Upper lobe of right lung (tissue), 1 donor: Measurements from ENCODE around the gene TMBIM1. TPM values are rescaled to one million over a fixed set of nuclear protein-coding genes. Genes with fewer than 3 reads are reported as not detected.
A peak's percentile ranks its signal among the peaks of the same experiment; 100 is the strongest.

Experiments used
- ATAC-seq: fragments of 200-7000 bp; cut with Tn5 transposase; one replicate; pipeline ENCODE4 v1.9.1; 2020; ENCODE audit warnings: mild to moderate bottlenecking, moderate library complexity
- DNase-seq: peaks from one replicate; pipeline ENCODE4 v3.0.0-alpha.2; 2020
- H3K27ac ChIP-seq: fragments of 200-600 bp; one replicate; pipeline ENCODE4 v1.8.0; 2022
- H3K27me3 ChIP-seq: fragments of 200-600 bp; one replicate; pipeline ENCODE4 v1.8.0; 2022; ENCODE audit warnings: mild to moderate bottlenecking
- H3K36me3 ChIP-seq: fragments of 200-600 bp; one replicate; pipeline ENCODE4 v1.8.0; 2022
- H3K4me1 ChIP-seq: fragments of 200-600 bp; one replicate; pipeline ENCODE4 v1.8.0; 2022
- H3K4me3 ChIP-seq: fragments of 200-600 bp; one replicate; pipeline ENCODE4 v1.8.0; 2022; ENCODE audit warnings: mild to moderate bottlenecking
- H3K9me3 ChIP-seq: fragments of 200-600 bp; one replicate; pipeline ENCODE4 v1.8.0; 2022
- CTCF ChIP-seq: fragments of 200-600 bp; IDR thresholded peaks from one replicate; pipeline ENCODE4 v1.8.0; 2022; ENCODE audit warnings: antibody characterized with exemption
- intact Hi-C: fragments of 100-400 bp; cut with DNase I; formaldehyde crosslinking; loops from one replicate; pipeline ENCODE4 v1.11.0; 2022
- total RNA-seq: library from RNA; stranded (reverse); fragmentation: NEBNext Ultra II Directional; extraction: Animal tissue kit (Norgen Biotek cat#: 25700); gene quantifications from one replicate; pipeline ENCODE4 v1.2.1, GENCODE V29; 2021
- donor health status: DM: no; HTN: yes; CAD: no; lungs with severe emphysema.

The TMBIM1 gene
- total RNA-seq, 1 donor from 2014 or later, result 281 TPM

GRCh38 chr2:218256612-218257350 is 35.5 kb downstream of the TMBIM1 start:
- no peak for ATAC-seq
- Histone ChIP-seq H3K4me1 (peaks cover 38% of the 10 kb centered on the region), H3K27me3 (no peaks in the 10 kb centered on the region), H3K9me3 (no peaks in the 10 kb centered on the region), H3K36me3 (peaks cover 51% of the 10 kb centered on the region), H3K4me3 (no peak overlapping the region), H3K27ac (no peak overlapping the region)
- intact Hi-C loops, result no loop called here
- TF ChIP-seq CTCF, result no peak
- no peak for DNase-seq

- ATAC-seq (no peak), DNase-seq (no peak)
- no peak overlapping the region for H3K27ac ChIP-seq
- no peak for TF ChIP-seq CTCF
- H3K36me3 ChIP-seq, result peaks cover 64% of the 10 kb centered on the region
- no peaks in the 10 kb centered on the region for H3K9me3 ChIP-seq
- intact Hi-C loops, result no loop called here
- peaks cover 30% of the 10 kb centered on the region for H3K4me1 ChIP-seq
- no peak overlapping the region for H3K4me3 ChIP-seq
- H3K27me3 ChIP-seq, result no peaks in the 10 kb centered on the region
Measured at GRCh38 chr2:218255446-218255845, 36.9 kb downstream of the TMBIM1 start.

GRCh38 chr2:218253232-218253625 is 39.1 kb downstream of the TMBIM1 start:
- Histone ChIP-seq H3K4me3 (no peak overlapping the region), H3K9me3 (no peaks in the 10 kb centered on the region), H3K27me3 (no peaks in the 10 kb centered on the region), H3K36me3 (peaks cover 86% of the 10 kb centered on the region), H3K27ac (no peak overlapping the region), H3K4me1 (peaks cover 8% of the 10 kb centered on the region)
- ATAC-seq (no peak), DNase-seq (no peak)
- no peak for TF ChIP-seq CTCF
- intact Hi-C loops, result no loop called here

GRCh38 chr2:218252509-218253231 is 39.6 kb downstream of the TMBIM1 start:
- DNase-seq (no peak), ATAC-seq (peak; percentile 8)
- no peak overlapping the region for H3K4me3 ChIP-seq
- peaks cover 92% of the 10 kb centered on the region for H3K36me3 ChIP-seq
- intact Hi-C loops, result no loop called here
- no peak overlapping the region for H3K27ac ChIP-seq
- H3K9me3 ChIP-seq, result no peaks in the 10 kb centered on the region
- no peak for TF ChIP-seq CTCF
- H3K27me3 ChIP-seq, result no peaks in the 10 kb centered on the region
- peaks cover 5% of the 10 kb centered on the region for H3K4me1 ChIP-seq

- Histone ChIP-seq H3K36me3 (peaks cover 100% of the 10 kb centered on the region), H3K4me3 (no peak overlapping the region), H3K4me1 (no peaks in the 10 kb centered on the region), H3K9me3 (no peaks in the 10 kb centered on the region), H3K27me3 (no peaks in the 10 kb centered on the region), H3K27ac (no peak overlapping the region)
- ATAC-seq (no peak), DNase-seq (no peak)
- intact Hi-C loops, result no loop called here
- TF ChIP-seq CTCF, result no peak
Measured at GRCh38 chr2:218249691-218250090, 42.6 kb downstream of the TMBIM1 start.
